ENCODE results near the gene PDE7B. TPM values are rescaled to one million over a fixed set of nuclear protein-coding genes. Genes with fewer than 3 reads are reported as not detected.

PDE7B gene
- total RNA-seq, 4 donors from 2014 or later = 1.4 to 11.6 (median 3.5) TPM

- Histone ChIP-seq H3K36me3 (no peaks in the 10 kb centered on the region), H3K4me3 (no peak overlapping the region), H3K4me1 (peaks cover 0 to 5% (median 0%) of the 10 kb centered on the region in 4 donors), H3K9me3 (no peaks in the 10 kb centered on the region), H3K27me3 (no peaks in the 10 kb centered on the region), H3K27ac (no peak overlapping the region)
- no peak for DNase-seq
- TF ChIP-seq POLR2A (IDR thresholded peaks at IDR 0.05) = no peak
Measured at GRCh38 chr6:135920689-135921088, 69.2 kb downstream of the PDE7B start.

- H3K27ac ChIP-seq = no peak overlapping the region
- no peaks in the 10 kb centered on the region for H3K27me3 ChIP-seq
- H3K36me3 ChIP-seq = no peaks in the 10 kb centered on the region
- no peaks in the 10 kb centered on the region for H3K9me3 ChIP-seq
- DNase-seq = no peak
- peaks cover 0 to 5% (median 0%) of the 10 kb centered on the region in 4 donors for H3K4me1 ChIP-seq
- H3K4me3 ChIP-seq = no peak overlapping the region
- TF ChIP-seq POLR2A (IDR thresholded peaks at IDR 0.05) (no peak), CTCF (IDR thresholded peaks at IDR 0.05) (no peak)
Measured at GRCh38 chr6:135921188-135921587, 69.7 kb downstream of the PDE7B start.

- H3K27ac ChIP-seq = no peak overlapping the region
- H3K4me1 ChIP-seq = peaks cover 0 to 5% (median 0%) of the 10 kb centered on the region in 4 donors
- no peak for DNase-seq
- no peak overlapping the region for H3K4me3 ChIP-seq
- no peaks in the 10 kb centered on the region for H3K9me3 ChIP-seq
- H3K27me3 ChIP-seq = no peaks in the 10 kb centered on the region
- no peaks in the 10 kb centered on the region for H3K36me3 ChIP-seq
- no peak for TF ChIP-seq POLR2A (IDR thresholded peaks at IDR 0.05)
- no peak for TF ChIP-seq CTCF (IDR thresholded peaks at IDR 0.05)
Measured at GRCh38 chr6:135922174-135922573, 70.7 kb downstream of the PDE7B start.

GRCh38 chr6:135922746-135923145, 71.2 kb downstream of the PDE7B start:
- Histone ChIP-seq H3K4me1 (peaks cover 0 to 5% (median 0%) of the 10 kb centered on the region in 4 donors), H3K27ac (no peak overlapping the region), H3K9me3 (no peaks in the 10 kb centered on the region), H3K27me3 (no peaks in the 10 kb centered on the region), H3K4me3 (no peak overlapping the region), H3K36me3 (no peaks in the 10 kb centered on the region)
- TF ChIP-seq CTCF (IDR thresholded peaks at IDR 0.05) = no peak
- TF ChIP-seq POLR2A (IDR thresholded peaks at IDR 0.05) = no peak
- no peak for DNase-seq

GRCh38 chr6:135932651-135933050, 81.2 kb downstream of the PDE7B start:
- Histone ChIP-seq H3K4me3 (no peak overlapping the region), H3K4me1 (no peaks in the 10 kb centered on the region), H3K27me3 (no peaks in the 10 kb centered on the region), H3K27ac (no peak overlapping the region), H3K36me3 (no peaks in the 10 kb centered on the region), H3K9me3 (no peaks in the 10 kb centered on the region)
- TF ChIP-seq POLR2A (IDR thresholded peaks at IDR 0.05) (no peak), CTCF (IDR thresholded peaks at IDR 0.05) (no peak)
- DNase-seq = no peak

GRCh38 chr6:135935941-135936601, 84.6 kb downstream of the PDE7B start:
- Histone ChIP-seq H3K4me1 (no peaks in the 10 kb centered on the region), H3K27me3 (no peaks in the 10 kb centered on the region), H3K27ac (no peak overlapping the region), H3K36me3 (no peaks in the 10 kb centered on the region), H3K4me3 (no peak overlapping the region), H3K9me3 (no peaks in the 10 kb centered on the region)
- no peak for DNase-seq
- TF ChIP-seq CTCF (IDR thresholded peaks at IDR 0.05) (no peak), POLR2A (IDR thresholded peaks at IDR 0.05) (no peak)

Data from Peyer's patch (tissue), 4 donors.